ENCODE measurements around the gene KLF3.

Gene KLF3

DNA sequence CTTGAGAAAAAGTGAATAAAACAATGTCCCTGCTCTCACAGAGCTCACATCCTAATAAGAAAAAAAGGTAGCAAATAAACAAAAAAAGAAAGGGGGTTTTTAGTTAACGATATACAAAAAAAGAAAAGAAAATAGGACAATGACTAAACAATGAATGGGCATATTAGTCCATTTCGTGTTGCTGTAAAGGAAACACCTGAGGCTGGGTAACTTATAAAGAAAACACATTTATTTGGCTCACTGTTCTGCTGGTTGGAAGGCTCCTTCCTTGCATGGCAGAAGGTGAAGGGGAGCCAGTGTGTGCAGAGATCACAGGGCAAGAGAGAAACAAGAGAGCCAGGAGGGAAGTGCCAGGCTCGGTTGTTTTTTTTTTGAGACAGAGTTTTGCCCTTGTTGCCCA lies 4.7 kb upstream of the KLF3 start:
- no peak for DNase-seq

DNA sequence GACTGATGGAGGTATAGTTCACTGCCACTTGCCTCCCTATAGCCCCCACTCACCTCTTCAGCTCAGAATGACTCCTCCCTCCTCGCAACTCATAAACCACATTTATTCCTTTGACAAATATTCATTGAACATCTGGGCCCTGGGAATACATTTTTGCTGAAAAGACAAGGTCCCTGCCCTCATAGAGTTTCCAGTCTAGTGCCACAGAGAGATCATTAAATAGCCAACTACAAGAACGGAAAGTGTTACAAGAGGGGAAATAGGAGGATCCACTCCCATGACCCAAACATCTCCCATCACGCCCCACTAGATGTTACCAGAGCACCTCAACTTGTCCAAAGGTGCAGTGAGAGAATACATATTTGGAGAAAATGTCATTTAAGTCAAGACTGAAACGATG lies 3.2 kb upstream of the KLF3 start:
- no peak for DNase-seq

DNA sequence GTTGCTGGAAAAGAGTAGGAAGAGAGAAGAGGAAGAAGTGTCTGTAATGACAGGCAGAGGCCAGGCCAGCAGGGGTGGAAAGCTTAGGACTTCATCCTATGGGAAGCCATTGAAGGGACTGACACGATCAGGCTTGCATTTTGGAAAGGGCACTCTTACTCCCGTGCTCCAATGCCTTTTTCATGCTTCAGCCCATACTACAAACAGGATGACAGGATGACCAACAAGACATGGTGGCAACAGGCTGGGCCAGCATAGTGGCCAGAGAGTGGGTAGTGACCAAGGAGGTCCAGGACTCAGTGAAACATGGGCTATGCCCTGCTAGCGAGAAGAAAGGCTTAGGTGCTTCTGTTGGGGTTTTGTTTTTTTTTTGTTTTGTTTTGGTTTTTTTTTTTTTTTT lies 2.6 kb upstream of the KLF3 start:
- DNase-seq, result no peak

DNA sequence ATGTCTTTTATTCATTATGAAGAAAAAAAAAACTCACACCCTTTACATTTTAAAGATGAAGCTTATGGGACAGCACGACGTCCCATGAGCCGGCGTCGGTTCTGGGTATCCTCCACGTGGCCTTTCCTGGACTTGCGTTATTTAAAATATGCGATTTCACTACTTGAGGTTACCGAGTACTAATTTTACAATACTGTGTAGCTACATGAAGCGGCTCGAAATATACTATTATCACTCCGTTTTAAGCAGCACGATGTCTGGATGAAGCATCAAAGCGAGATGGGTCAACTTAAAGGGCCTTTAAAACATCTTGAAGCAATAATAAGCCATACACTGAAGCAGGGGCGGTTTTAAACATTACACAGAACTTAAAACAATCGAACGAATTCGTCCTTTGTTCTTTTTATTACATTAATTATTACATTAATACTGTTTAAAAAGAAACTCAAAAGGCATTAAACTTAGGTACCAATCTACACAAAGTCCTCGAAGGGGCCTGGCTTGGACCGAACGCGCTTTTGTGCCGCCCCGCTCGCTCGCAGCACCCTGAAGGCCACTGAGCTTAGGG lies 1.4 kb upstream of the KLF3 start:
- no peak for DNase-seq

DNA sequence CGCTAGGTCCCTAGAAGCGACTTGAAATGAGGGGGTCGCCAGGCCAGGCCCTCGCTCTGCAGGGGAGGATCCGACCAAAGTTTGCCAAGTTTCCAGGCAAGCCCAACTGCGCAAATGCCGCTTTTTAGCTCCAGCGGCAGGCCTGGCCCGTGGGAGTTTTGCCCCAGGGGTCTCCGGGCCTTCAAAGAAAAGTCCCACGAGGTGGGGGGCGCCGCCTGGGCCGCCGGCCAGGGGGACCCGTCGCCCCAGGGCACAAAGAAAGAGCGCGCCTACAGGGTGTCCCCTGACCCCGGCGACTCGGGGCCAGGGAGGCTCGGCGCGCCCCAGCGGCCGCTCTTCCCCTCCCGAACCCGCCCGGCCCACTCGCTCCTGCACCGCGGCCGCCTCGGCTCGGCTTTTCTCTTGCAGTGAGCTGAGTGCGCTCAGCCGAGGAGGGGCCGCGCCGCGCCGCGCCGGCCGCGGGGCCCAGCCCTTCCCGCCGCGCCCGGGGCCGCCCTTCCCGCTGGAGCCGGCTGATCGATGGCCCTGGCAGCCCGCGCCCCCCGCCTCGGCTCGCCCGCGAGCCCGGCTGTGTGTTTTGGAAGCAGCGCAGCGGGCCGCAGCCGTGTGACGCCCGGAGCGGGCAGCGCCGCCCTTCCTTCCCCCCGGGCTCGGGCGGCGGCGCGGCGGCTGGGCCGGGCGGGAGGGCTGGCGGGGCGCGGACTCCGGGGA lies 754 bp upstream of the KLF3 start:
- DNase-seq, result peak in 1 of 2 experiments; percentile 57

DNA sequence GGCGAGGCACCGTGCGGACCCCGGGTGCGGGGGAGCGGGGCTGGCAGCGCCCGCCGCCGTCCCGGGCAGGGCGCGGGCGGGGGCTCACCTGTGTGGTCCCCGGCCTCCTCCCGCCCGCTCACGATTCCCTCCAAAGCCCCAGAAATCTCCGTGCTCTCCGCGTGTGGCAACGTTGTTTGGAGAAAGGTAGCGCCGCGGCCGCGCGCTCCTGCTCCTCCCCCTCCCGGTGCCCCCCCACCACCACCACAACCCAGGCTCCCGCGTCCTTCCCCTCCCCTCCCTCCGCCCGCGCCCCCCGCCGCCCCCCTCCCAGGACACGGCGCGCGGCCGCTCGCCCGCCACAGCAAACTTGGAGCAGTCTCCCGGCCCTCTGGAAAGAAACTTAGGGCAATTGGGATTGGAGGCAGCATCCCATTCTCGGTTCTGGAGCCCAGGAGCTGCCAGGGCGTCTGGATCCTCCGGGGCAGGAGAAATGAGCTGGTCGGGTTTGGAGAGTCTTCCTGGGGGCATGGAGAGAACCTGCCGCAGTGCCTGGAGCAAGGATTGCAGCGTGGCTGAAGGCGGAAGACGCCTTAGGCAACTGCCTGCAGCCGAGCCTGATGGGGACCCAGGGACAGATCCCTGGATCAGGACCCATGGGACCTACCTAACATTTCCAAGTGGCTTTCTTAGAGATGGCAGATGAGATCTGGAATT lies 855 bp downstream of the KLF3 start:
- DNase-seq, result peak in 1 of 2 experiments; percentile 50

DNA sequence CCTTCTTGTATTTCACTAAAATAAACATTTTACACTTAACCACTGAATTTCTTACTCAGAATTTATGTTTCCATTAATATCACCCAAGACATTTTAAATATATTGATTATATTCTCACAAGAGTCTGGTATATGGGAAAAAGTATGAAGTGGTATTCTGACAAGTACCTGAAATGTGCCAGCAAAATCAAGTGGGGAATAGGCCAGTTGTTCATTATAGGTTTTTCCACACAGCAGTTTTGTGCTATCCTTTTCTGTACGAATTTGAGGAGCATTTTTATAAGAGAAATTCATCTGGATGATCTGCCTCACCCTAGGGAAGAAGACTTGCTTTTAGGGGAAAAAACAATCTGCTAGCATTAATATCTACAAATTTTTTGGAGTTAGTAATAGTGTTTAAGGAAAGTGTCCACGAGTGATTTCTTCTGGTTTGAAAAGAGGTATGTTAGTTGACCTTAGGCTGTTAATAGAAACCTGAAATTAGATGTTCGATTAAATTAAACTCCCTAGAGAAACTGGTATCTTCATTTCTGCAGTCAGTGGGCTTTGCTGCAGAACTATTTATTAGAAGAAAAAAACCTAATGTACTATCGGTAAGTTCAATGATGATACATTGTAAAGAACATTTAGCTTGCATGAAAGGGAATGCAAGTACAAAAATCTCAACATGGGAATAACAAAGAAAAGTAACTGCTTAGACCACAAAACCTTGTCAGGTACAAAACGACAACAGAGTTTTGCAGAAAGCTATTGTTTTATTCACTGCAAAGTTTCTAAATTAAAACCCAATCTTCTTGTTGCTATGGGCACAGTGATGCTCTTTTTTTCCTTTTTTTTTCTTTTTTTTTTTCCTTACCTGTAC lies 1.8 kb downstream of the KLF3 start:
- no peak for DNase-seq

DNA sequence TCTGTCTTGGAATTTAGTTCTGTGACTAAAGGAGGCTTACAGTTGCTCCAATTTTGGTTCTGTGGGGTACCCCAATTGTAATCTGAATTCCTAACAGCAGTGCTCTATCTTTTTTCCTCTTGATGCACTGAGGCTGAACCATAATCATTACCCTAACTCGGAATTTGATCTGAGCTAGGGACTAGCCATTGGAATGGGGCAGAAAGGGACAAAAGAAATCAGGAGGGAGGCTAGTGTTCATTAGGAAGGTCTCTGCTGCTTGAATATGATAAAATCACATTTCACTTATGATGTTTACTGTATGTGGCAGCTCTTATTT lies 2.7 kb downstream of the KLF3 start:
- DNase-seq, result no peak

DNA sequence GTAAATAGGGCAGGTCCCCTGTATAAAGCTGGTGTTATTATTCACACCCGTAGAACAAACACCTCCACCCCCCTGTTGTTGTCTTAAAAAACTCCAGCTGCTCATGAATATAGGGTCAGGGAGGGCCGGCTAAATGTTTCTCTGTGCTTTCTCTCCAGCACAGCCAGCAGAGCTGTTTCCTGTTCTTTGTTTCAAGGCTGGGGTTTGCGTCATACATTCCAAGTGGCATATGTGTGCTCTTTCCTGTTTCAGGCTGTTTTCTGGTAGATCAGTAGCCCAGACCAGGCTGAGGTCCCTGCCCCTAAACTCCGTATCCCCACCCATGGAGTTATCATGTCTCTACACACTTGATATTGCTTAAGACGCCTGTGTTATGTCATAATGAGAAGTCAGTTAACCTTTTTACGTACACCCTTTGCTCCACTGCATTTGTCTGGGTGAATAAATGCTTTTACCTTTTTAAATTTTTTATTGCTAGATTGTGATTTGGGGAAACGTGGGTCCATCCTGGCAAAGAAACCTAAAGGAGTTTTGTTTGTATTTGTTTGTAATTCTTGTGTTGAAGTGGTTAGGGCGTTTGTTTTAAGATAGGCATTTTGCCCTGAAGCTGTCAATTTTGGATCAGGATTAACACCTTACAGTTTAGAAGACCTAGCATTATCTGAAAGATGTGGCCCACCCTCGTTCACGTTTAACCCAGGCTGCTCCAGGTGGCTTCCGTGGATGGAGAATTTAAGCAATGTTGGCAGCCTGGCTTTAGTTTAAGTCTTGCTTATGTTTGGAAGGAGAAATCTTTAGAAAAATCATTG lies 3.3 kb downstream of the KLF3 start:
- DNase-seq, result peak; percentile 42 to 47

DNA sequence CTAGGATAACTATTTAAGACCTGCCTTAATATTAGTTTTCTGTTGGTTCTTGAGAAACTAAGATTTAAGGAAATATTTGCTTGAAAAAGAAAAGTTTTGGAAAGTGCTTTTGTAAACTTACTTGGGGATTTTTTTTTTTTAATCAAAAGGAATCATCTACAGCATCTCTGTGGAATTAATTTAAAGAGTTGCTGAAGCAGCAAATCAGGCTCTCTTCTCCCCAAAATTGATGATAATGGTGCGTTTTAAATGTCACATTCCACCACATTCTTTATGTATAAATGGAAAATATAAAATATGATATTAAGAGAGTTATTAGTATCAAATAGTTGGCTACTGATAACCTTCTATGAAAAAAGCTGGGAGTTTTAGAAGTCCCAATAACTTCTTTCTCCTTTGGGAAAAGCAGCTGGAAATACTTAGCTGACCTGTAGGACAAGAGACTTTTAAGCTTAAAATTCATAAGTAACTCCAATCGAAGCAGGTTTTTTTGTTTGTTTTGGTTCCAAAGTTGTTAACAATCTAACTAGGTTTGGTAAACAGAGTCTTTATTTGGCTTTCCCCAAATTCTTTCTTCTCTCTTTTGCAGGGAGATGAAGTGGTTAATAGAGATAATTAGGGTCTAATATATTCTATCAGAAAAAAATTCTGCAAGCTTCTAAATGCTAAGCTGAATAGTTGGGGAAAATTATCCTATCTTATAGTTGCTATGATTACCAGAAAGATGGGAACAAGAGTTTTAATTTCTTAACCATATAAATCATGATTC lies 4.4 kb downstream of the KLF3 start:
- no peak for DNase-seq

DNA sequence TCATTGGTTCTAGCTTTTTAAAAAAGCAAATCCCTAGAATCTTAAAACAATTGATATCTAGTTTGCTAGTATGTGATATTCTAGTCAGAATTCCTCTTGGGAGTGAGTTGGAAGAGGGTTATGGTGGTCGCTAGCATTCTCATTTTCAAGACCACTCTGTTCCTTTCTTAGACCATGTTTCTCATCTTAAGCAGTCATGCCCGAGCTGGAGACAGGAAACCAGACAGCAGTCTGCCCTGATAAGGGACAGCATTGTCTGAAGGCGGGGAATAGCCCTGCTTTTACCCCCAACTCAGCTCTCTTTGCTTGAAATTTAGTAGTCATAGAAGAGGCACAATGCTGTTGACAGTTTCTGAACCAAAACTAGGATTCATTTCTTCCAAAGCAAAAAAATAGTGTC lies 5.2 kb downstream of the KLF3 start:
- no peak for DNase-seq

DNA sequence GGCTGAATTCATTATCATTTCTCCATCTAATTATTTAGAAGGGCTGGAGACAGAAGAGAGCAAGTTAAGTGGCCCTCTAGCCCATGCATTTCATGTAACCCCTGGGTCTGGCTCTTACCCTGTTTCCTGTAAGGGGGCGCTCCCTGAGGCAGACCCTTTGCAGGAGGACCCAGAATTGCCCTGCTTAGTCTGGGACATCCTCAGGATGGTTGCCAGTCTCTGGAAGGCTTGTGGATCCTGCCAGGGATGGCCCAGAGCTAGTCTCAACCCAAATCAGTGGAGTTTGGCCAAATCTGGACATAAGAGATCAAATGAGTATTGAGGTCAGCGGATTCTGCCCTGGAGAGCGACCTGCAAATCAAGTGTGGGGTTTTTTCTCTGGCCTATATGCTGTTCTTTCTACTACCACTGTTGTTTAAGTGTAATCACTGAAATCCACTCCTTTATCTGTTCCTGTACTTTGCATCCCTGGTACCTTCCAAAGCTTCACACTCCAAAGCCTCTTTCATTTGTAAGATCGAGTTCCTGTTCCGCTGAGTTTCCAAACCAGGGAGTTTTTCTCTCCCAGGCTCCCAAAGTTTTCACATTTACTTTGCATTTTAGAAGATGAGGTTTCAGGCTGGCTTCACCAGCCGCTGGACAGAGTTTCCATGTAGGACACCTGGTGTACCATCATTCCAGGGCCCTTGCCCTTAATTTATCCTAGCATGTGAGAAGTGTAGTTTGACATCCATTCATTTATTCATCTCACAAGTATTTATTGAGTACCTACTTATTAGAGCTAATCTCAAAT lies 6.3 kb downstream of the KLF3 start:
- DNase-seq, result no peak

DNA sequence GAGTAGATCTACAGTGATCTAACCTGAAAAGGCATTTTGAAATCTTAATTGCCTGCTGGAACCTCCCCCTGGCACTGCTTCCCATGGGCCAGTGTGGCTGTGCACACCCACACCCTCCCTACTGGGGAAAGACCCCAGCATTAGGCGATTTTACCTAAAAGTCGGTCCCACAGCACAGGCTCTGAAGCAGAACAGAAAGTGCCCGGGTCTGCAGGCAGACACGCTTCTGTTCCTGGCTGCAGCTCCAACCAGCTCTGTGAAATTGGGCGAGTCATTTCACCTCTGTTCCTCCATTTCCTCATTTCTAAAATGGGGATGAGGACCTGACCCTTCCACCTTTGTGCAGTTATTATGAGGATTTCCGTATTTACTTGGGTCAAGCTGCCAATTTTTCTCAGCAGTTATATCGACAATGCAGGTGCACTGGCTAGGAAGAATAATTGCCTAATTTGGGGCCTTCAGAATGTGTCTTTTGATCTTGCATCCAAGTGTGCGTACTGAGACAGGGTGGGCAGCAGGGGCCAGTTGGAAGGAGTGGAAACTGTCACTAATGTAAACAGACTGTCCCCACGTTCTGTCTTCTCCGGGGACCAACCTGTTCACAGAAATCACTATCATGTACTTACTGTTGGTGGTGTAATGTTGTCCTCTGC lies 7.1 kb downstream of the KLF3 start:
- no peak for DNase-seq

DNA sequence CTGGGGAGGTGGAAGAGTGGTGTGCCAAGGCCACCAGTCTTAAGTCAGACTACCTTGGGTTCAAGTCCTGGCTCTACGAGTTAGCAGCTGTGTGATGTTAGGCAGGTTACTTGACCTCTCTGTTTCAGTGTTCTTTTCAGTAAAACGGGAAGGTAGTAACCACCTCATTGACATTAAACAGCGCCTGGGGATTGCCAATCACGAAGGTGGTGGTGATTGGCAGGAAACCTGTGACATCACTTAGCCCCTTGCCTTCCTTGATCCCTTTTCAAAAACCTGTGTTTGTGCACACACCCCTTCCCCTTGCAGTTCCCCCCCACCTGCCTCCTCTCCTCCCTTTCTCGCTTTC lies 7.6 kb downstream of the KLF3 start:
- no peak for DNase-seq

DNA sequence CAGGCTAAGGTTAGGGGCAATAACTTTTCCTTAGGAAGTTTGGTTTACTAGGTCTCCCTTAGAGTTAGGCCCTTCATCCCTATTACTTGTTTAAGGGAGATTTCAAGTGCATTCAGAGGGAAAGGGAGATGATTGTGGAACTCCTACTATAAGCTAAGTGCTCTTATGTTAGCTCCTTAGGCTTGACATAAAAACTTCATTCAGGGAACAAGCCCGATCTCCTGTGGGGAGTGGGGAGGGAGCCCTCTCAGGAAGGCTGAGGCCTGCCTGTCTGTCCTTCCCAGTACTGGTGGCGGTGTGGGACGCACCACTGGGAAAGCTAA lies 8.0 kb downstream of the KLF3 start:
- no peak for DNase-seq

DNA sequence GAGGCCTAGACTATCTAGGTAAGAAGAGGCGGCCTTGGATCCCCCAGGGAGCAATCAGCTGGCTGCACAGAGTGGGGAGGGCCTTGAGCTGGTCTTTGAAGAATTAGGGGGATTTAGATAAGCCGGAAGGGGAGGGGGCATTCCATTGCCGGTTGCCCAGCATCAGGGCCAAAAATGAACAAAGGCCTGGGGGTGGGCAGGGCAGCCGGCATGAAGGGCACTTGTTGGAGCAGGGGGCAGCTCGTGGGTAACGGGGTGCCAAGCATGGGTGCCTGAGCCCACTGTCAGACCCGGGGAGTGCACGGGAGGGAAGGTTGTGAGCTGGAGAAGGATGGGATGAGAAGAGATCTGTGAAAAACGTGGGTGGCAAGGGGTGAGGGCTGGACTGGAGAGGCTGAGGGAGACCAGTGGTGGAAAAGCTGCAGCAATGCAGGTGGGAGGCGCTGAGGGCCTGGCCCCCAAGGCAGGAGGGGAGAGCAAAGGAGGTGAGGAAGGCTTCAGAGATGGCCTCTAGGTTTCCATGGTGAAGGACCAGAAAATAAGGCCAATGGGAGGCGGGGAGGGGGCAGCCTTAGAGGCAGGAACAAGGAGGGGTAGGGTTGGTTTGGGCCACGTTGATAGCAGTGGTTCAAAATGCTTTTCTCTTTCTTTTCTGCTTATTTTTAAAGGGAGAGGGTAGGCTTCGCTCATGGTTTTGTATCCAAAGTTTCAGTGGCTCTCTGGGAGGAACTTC lies 8.6 kb downstream of the KLF3 start:
- no peak for DNase-seq

DNA sequence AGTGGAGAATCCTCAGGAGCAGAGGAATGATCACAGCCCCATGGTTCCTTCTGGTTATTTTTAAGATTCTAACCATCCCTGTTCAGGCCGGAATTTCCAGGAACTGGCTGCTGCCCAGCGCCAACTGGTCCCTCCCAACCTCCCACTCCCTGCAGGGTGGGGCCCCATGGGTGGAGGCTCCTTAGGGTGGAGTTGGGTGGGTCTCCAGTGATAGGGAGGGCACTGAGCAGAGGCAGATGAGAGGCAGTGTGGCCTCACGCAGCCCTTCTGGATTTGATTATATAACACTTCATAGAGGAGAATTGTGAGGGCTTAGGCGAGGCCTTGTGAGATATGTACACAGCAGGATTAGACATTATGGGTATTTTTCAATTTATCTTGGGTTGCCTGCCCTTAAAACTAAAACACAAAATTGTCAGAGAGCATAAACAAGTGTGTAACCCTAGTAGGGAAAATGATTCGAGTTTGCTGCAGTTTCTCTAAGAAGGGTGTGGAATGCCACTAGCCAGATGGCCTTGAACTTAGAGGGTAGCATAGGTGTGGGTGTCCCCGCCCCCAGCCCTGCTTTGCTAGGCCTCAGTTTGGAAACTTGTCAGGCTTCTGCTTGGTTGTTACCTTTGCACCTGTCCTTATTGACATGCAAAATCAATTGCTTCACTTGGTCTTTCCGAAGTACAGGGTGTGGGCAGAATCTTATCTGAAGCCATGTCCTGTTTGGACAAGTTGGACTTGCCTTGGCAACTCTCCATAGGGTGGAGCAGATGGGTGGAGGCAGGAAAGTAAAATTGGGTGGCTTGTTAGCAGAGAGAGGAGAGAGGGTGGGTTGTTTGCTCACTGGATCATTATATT lies 9.4 kb downstream of the KLF3 start:
- no peak for DNase-seq

DNA sequence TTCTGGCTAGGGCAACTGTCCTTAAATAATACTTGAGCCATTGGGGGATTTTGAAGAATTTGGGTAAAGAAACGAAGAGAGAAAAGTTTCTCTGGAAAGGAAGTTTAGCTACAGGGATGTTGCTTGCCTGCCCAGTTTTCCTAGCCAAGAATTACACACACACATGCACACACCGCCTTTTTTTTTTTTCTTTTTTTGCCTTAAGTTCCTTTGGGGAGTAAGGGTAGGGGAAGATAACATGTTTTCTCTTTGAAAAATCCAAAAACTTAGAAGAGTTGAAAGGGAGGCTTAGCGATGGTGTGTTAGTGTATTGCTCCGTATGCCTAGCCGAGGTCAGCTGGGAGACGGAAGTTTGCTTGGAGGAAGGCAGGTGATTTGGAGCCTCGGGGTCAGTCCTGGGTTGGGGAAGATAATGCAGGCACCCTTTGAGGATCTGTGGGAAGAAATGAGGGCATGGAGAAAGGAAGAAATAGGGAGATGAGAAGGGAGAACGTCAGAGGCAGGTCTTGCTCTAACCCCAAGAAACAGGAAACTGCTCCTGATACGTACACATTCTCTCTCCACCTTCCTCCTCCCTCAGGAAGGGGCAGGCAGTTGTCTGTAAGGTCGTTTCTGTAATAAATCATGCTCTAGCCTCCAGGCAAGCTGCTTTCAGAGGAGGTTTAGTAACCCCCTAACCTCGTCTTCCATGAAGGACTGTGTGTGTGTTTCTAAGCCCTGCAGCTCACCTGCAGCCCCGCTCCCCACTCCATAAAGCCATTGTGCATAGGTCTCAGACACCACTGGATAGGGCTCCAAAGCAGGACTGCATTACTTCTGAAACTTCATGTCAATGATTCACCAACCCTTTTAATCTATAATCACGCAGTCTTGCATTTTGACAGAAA lies 10.5 kb downstream of the KLF3 start:
- DNase-seq, result no peak

Measured in activated CD4-positive, alpha-beta T cell treated with anti-CD3 and anti-CD28 coated beads, Interleukin-2, amount 50 U/mL, for 48 hours (primary cell).